ENCODE data around the gene EDA2R.

GRCh38 chrX:66633541-66633940 lies 5.3 kb downstream of the EDA2R start:
- no peak for TF ChIP-seq CTCF (IDR thresholded peaks at IDR 0.05)
- no peak for TF ChIP-seq POLR2AphosphoS5 (IDR thresholded peaks at IDR 0.05; ENCODE audit: low read depth, low read length)
- TF ChIP-seq TCF7L2 (IDR thresholded peaks at IDR 0.05; ENCODE audit: low read depth, low read length), result no peak

Data from Panc1 (cell line).